OCI-LY7 (cell line): ENCODE data around the gene DGKH. TPM values are rescaled to one million over a fixed set of nuclear protein-coding genes. Genes with fewer than 3 reads are reported as not detected.

ENCODE experiments used
- BruUV-seq: library from RNA; stranded (reverse); fragments of 400-500 nt; replicated peaks from 2 replicates; lab custom pipeline; 2021; lab: Mats Ljungman, UMichigan
- CTCF ChIA-PET: fragments of 300-600 bp; sonication (Branson Sonifier 250); formaldehyde crosslinking; loops from one replicate; lab custom pipeline; 2022; ENCODE audit warnings: antibody characterized with exemption; ENCODE audit not compliant: unreplicated experiment; lab: Charles Lee
- POLR2A ChIA-PET: fragments of 300-600 bp; sonication (Branson Sonifier 250); formaldehyde crosslinking; loops from one replicate; lab custom pipeline; 2022; ENCODE audit warnings: antibody characterized with exemption; lab: Charles Lee
- DNase-seq: peaks from one replicate; pipeline ENCODE4 v3.0.0-alpha.2; 2015; ENCODE audit warnings: low spot score
- H2AFZ ChIP-seq: fragments of 200-600 bp; sonication (generic), shearing (Covaris generic); 2 replicates; pipeline ENCODE4 v1.6.1; 2014; ENCODE audit warnings: mild to moderate bottlenecking, antibody characterized with exemption, low read length, moderate library complexity
- H3K27ac ChIP-seq: fragments of 200-600 bp; sonication (generic); 2 replicates; pipeline ENCODE4 v1.5.1; 2014; ENCODE audit warnings: mixed run types, low read depth, mild to moderate bottlenecking, moderate library complexity, low read length, inconsistent platforms; ENCODE audit not compliant: poor library complexity, severe bottlenecking
- H3K36me3 ChIP-seq: fragments of 200-600 bp; sonication (generic); 2 replicates; pipeline ENCODE4 v1.6.1; 2014; ENCODE audit warnings: mild to moderate bottlenecking, antibody characterized with exemption, low read length, moderate library complexity, mixed read lengths; ENCODE audit not compliant: insufficient read depth
- H3K4me1 ChIP-seq: fragments of 200-600 bp; sonication (generic); 2 replicates; pipeline ENCODE4 v1.5.1; 2014; ENCODE audit warnings: mild to moderate bottlenecking, low read length; ENCODE audit not compliant: insufficient read depth, poor library complexity, severe bottlenecking
- H3K4me2 ChIP-seq: fragments of 200-600 bp; sonication (generic); 2 replicates; pipeline ENCODE4 v1.6.1; 2014; ENCODE audit warnings: mild to moderate bottlenecking, low read length
- H3K4me3 ChIP-seq: fragments of 200-600 bp; sonication (generic); 2 replicates; pipeline ENCODE4 v1.5.1; 2014; ENCODE audit warnings: mild to moderate bottlenecking, low read depth, low read length; ENCODE audit not compliant: poor library complexity, severe bottlenecking
- H3K79me2 ChIP-seq: fragments of 200-600 bp; sonication (generic); 2 replicates; pipeline ENCODE4 v1.6.1; 2016; ENCODE audit warnings: low read depth, mild to moderate bottlenecking, low read length, moderate library complexity, mixed read lengths; ENCODE audit not compliant: insufficient read depth
- H3K9me2 ChIP-seq: fragments of 200-600 bp; sonication (generic); 2 replicates; pipeline ENCODE4 v1.6.1; 2016; ENCODE audit warnings: mild to moderate bottlenecking, low read length, mixed read lengths; ENCODE audit not compliant: insufficient read depth
- H3K9me3 ChIP-seq: fragments of 200-600 bp; sonication (generic); 2 replicates; pipeline ENCODE4 v1.6.1; 2014; ENCODE audit warnings: mild to moderate bottlenecking, mixed run types, low read length, mixed read lengths
- H4K20me1 ChIP-seq: fragments of 200-600 bp; sonication (generic); 2 replicates; pipeline ENCODE4 v1.6.1; 2014; ENCODE audit warnings: mild to moderate bottlenecking, antibody characterized with exemption, low read length, moderate library complexity, mixed read lengths; ENCODE audit not compliant: insufficient read depth
- EZH2phosphoT487 ChIP-seq: fragments of 200-600 bp; sonication (generic); IDR thresholded peaks from 2 replicates; pipeline ENCODE4 v1.6.1; 2018; ENCODE audit warnings: low read depth, borderline replicate concordance, mild to moderate bottlenecking, mixed run types, antibody characterized with exemption, low read length, moderate library complexity, mixed read lengths
- intact Hi-C: fragments of 100-400 bp; cut with micrococcal nuclease; formaldehyde crosslinking; loops from one replicate; pipeline ENCODE4 v1.10.0; 2022; ENCODE audit not compliant: unreplicated experiment
- total RNA-seq, 2 experiments: library from RNA; depleted of rRNA in 1 of 2; stranded (reverse); fragments of >200 nt in 1 of 2; shearing (Covaris generic) in 1 of 2; gene quantifications; 2 replicates each; pipeline ENCODE4 v1.2.3, GENCODE V29; 2014 to 2022
- TF ChIP-seq, protein P1 (sequence below): fragments of 200-600 bp; sonication (generic); conservative IDR thresholded peaks from 2 replicates; pipeline ENCODE4 v1.5.1; 2014; ENCODE audit warnings: mild to moderate bottlenecking, antibody characterized with exemption, low read length, moderate library complexity, mixed read lengths

DGKH gene
- total RNA-seq, 2 experiments from 2014 or later, result 6.2 to 16.1 TPM

DNA sequence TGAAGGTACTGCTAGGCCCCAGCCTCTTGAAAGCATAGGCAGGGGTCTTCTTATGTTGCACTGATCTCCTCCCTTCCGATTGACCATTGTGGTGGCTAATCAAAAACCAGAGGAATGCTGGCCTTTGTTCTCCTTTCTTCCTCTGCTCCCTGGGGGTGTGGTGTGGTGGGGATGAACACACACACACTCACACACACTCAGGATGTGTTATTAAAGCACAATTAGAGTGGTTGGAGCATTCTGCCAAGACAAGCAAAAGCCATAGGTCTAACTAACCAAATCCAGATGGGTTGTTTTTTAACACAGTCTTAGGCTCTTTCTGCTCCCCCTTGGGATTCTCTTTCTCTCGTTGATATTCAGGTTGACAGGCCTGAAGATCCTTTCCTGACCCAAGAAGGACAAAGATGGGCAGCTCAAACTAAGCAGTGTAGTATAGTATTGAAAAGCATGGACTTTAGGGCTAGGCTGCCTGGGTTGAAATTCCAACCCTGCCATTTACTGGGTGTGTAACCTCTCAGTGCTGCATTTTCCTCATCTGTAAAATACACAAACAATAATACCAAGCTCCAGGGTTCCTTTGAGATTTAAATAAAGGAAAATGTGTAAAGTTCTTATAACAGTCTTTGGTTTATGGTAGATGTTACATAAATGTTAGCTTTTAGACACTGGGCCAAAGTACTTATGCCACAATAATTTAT, 25.5 kb upstream of the DGKH start:
- Histone ChIP-seq H2AFZ (no peak overlapping the region), H3K9me3 (no peaks in the 10 kb centered on the region), H3K36me3 (no peaks in the 10 kb centered on the region), H3K9me2 (no peaks in the 10 kb centered on the region), H4K20me1 (no peaks in the 10 kb centered on the region), H3K4me3 (no peak overlapping the region), H3K4me2 (no peak overlapping the region), H3K79me2 (no peaks in the 10 kb centered on the region), H3K27ac (no peak overlapping the region), H3K4me1 (no peaks in the 10 kb centered on the region)
- intact Hi-C loops, result no loop called here
- no peak for DNase-seq
- no TSS peak for BruUV-seq
- CTCF ChIA-PET, result no interaction called here
- TF ChIP-seq, protein P1, sequence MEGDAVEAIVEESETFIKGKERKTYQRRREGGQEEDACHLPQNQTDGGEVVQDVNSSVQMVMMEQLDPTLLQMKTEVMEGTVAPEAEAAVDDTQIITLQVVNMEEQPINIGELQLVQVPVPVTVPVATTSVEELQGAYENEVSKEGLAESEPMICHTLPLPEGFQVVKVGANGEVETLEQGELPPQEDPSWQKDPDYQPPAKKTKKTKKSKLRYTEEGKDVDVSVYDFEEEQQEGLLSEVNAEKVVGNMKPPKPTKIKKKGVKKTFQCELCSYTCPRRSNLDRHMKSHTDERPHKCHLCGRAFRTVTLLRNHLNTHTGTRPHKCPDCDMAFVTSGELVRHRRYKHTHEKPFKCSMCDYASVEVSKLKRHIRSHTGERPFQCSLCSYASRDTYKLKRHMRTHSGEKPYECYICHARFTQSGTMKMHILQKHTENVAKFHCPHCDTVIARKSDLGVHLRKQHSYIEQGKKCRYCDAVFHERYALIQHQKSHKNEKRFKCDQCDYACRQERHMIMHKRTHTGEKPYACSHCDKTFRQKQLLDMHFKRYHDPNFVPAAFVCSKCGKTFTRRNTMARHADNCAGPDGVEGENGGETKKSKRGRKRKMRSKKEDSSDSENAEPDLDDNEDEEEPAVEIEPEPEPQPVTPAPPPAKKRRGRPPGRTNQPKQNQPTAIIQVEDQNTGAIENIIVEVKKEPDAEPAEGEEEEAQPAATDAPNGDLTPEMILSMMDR, result no peak
- no peak for TF ChIP-seq EZH2phosphoT487
- POLR2A ChIA-PET, result no interaction called here

DNA sequence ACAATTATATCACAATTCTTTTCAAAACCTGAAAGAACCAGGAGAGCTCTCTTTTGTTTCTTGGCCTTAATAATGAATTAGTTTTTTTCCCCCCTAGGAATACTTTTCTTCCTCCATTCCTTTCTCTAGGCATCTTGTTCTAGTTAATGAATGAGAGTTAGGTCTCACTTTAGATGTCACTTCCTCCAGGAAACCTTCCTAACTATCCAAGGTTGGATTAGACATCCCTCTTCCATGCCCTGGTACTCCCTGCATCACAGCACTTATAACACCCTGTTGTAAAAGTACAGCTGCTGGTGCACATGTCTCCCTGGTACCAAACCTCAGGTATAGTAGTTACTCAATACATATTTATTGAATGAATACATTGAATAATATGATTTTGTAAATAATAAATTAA, 21.2 kb upstream of the DGKH start:
- Histone ChIP-seq H3K4me3 (no peak overlapping the region), H3K79me2 (no peaks in the 10 kb centered on the region), H3K9me3 (no peaks in the 10 kb centered on the region), H2AFZ (no peak overlapping the region), H3K27ac (no peak overlapping the region), H3K4me2 (no peak overlapping the region), H4K20me1 (no peaks in the 10 kb centered on the region), H3K4me1 (no peaks in the 10 kb centered on the region), H3K36me3 (no peaks in the 10 kb centered on the region), H3K9me2 (no peaks in the 10 kb centered on the region)
- ChIA-PET CTCF (no interaction called here), POLR2A (interaction anchor here (0.5 to 1.1 kb wide), 4 partner anchors 11 to 365 kb away, joined by 3 to 7 read pairs (median 4); no protein-coding TSS in a partner anchor)
- DNase-seq, result no peak
- intact Hi-C loops, result no loop called here
- TF ChIP-seq, protein P1, result no peak
- TF ChIP-seq EZH2phosphoT487, result no peak
- no TSS peak for BruUV-seq

DNA sequence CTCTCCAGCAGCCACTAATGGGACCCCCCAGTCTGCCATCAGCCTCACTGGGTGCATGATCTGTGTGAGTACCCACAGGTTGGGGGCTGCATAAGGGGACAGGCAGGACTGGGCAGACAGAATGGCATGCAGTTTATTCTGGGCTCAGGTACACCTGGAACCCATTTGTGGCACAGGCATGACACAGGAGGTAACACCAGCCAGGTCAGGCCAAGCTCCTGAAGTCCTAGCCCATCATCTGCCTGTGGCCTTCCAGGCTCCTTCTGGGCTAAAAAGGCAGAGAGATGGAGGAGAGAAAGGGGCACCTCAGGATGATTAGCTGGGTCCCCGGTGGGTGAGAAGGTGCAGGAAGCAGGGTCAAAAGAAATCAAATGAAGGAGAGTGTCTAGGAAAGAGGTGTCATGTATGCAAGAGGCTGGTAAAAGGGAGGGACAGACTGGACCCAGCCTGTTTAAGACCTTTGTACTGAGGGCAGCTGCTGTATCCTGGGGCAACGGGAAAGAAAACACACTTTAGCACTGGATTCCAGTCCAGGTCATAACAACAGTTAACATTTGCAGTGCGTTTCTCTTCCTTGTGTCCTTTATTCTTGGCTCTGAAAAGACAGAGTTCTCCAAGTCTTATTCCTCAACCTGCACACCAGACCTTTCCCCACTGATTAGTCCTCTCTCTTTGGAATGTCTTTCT, 20.2 kb upstream of the DGKH start:
- Histone ChIP-seq H2AFZ (no peak overlapping the region), H3K9me3 (no peaks in the 10 kb centered on the region), H3K4me2 (no peak overlapping the region), H3K27ac (no peak overlapping the region), H3K4me3 (no peak overlapping the region), H3K4me1 (no peaks in the 10 kb centered on the region), H3K9me2 (no peaks in the 10 kb centered on the region), H4K20me1 (no peaks in the 10 kb centered on the region), H3K79me2 (no peaks in the 10 kb centered on the region), H3K36me3 (no peaks in the 10 kb centered on the region)
- intact Hi-C loops, result no loop called here
- DNase-seq, result no peak
- TF ChIP-seq, protein P1, result no peak
- TF ChIP-seq EZH2phosphoT487, result no peak
- BruUV-seq, result no TSS peak
- POLR2A ChIA-PET, result interaction anchor here (0.5 to 0.7 kb wide), 2 partner anchors 71 to 1796 kb away, joined by 3 read pairs; no protein-coding TSS in a partner anchor
- CTCF ChIA-PET, result no interaction called here
